NOMO-1 treated with DMSO at 0.1 percent for 48 hours (cell line): ENCODE results near the gene HOXC11.

ENCODE experiments used
- DNase-seq: peaks from one replicate; lab custom pipeline; 2025; ENCODE audit not compliant: unreplicated experiment; lab: John Stamatoyannopoulos, UW

Gene HOXC11

GRCh38 chr12:53997204-53998109 lies 24.5 kb downstream of the HOXC11 start:
- DNase-seq: no peak

- no peak for DNase-seq
Measured at GRCh38 chr12:53998110-53998899, 25.4 kb downstream of the HOXC11 start.

GRCh38 chr12:53998900-53999236 lies 25.9 kb downstream of the HOXC11 start:
- DNase-seq: no peak

GRCh38 chr12:53999559-54000115 lies 26.7 kb downstream of the HOXC11 start:
- no peak for DNase-seq

GRCh38 chr12:54000116-54001114 lies 27.5 kb downstream of the HOXC11 start, which contains the start of gene HOXC9:
TSS of gene HOXC9 (plus strand) at chr12:54000161. CDS start at chr12:54000189, 28 bp downstream.
- no peak for DNase-seq

GRCh38 chr12:54001283-54002187 lies 28.6 kb downstream of the HOXC11 start:
- no peak for DNase-seq

- DNase-seq: no peak
Measured at GRCh38 chr12:54002278-54002914, 29.5 kb downstream of the HOXC11 start.

GRCh38 chr12:54002915-54003389 lies 30.0 kb downstream of the HOXC11 start:
- DNase-seq: no peak

- DNase-seq: no peak
Measured at GRCh38 chr12:54003625-54004024, 30.7 kb downstream of the HOXC11 start.

GRCh38 chr12:54004063-54004840 lies 31.3 kb downstream of the HOXC11 start:
- no peak for DNase-seq

GRCh38 chr12:54004841-54005530 lies 32.1 kb downstream of the HOXC11 start:
- DNase-seq: no peak

- DNase-seq: no peak
Measured at GRCh38 chr12:54005531-54005852, 32.6 kb downstream of the HOXC11 start.

GRCh38 chr12:54005853-54006558 lies 33.1 kb downstream of the HOXC11 start:
- peak; percentile 64 for DNase-seq

GRCh38 chr12:54006559-54007220 lies 33.8 kb downstream of the HOXC11 start:
- DNase-seq: no peak

- no peak for DNase-seq
Measured at GRCh38 chr12:54007538-54008259, 34.8 kb downstream of the HOXC11 start.

- no peak for DNase-seq
Measured at GRCh38 chr12:54008260-54008552, 35.3 kb downstream of the HOXC11 start.
